NK-92 treated with Interleukin-12 subunit alpha and Interleukin-12 subunit beta, amount 100 ng/mL, for 24 hours (cell line): Measurements from ENCODE around the gene KLRC2.
"Not testable (repeated sequence)": the region's sequence is repeated elsewhere in the genome, so short reads cannot be mapped to it uniquely, and the experiment has no call there.

Experiments used
- DNase-seq: peaks from one replicate; lab custom pipeline; 2025; lab: John Stamatoyannopoulos, UW

Gene KLRC2

GRCh38 chr12:10435816-10436215 is at the start of gene KLRC2:
KLRC2 (minus strand) TSS chr12:10436010; CDS start chr12:10435986, 24 bp downstream.
- DNase-seq, result not testable (repeated sequence)

GRCh38 chr12:10481901-10482300 is 46.1 kb upstream of the KLRC2 start:
- not testable (repeated sequence) for DNase-seq

GRCh38 chr12:10472808-10473207 is 37.0 kb upstream of the KLRC2 start:
- DNase-seq, result not testable (repeated sequence)

- DNase-seq, result no peak
Observed at GRCh38 chr12:10469701-10470100, 33.9 kb upstream of the KLRC2 start.

- no peak for DNase-seq
Observed at GRCh38 chr12:10466311-10466710, 30.5 kb upstream of the KLRC2 start.

- no peak for DNase-seq
Observed at GRCh38 chr12:10457760-10458159, 21.9 kb upstream of the KLRC2 start.

GRCh38 chr12:10456856-10457255 is 21.0 kb upstream of the KLRC2 start:
- DNase-seq, result no peak

GRCh38 chr12:10455766-10456165 is 20.0 kb upstream of the KLRC2 start:
- no peak for DNase-seq

- DNase-seq, result peak; percentile 33
Observed at GRCh38 chr12:10454531-10454930, 18.7 kb upstream of the KLRC2 start.

- DNase-seq, result peak; percentile 9
Observed at GRCh38 chr12:10453156-10453555, 17.3 kb upstream of the KLRC2 start, which contains the start of gene KLRC1. KLRC1 (minus strand) TSS chr12:10453377; CDS start chr12:10451156, 2,221 bp downstream.

- DNase-seq, result peak; percentile 14
Observed at GRCh38 chr12:10448236-10448635, 12.4 kb upstream of the KLRC2 start.

GRCh38 chr12:10446052-10446451 is 10.2 kb upstream of the KLRC2 start:
- DNase-seq, result not testable (repeated sequence)

GRCh38 chr12:10441144-10441543 is 5.3 kb upstream of the KLRC2 start:
- not testable (repeated sequence) for DNase-seq

- DNase-seq, result not testable (repeated sequence)
Observed at GRCh38 chr12:10439608-10440274, 3.9 kb upstream of the KLRC2 start.

- DNase-seq, result not testable (repeated sequence)
Observed at GRCh38 chr12:10437601-10438000, 1.8 kb upstream of the KLRC2 start.

GRCh38 chr12:10430623-10431022 is 5.2 kb downstream of the KLRC2 start:
- DNase-seq, result not testable (repeated sequence)

GRCh38 chr12:10425938-10426337 is 9.9 kb downstream of the KLRC2 start:
- not testable (repeated sequence) for DNase-seq

GRCh38 chr12:10424260-10424899 is 11.4 kb downstream of the KLRC2 start:
- DNase-seq, result not testable (repeated sequence)

GRCh38 chr12:10422159-10422558 is 13.7 kb downstream of the KLRC2 start:
- DNase-seq, result not testable (repeated sequence)

- not testable (repeated sequence) for DNase-seq
Observed at GRCh38 chr12:10420334-10420733, 15.5 kb downstream of the KLRC2 start, which contains the start of gene KLRC3. KLRC3 (minus strand) TSS chr12:10420595; CDS start chr12:10420550, 45 bp downstream.

GRCh38 chr12:10409392-10409791 is 26.4 kb downstream of the KLRC2 start, which contains the start of gene KLRC4:
KLRC4 (minus strand) TSS chr12:10409757; CDS start chr12:10409575, 182 bp downstream.
- no peak for DNase-seq

GRCh38 chr12:10408842-10409241 is 27.0 kb downstream of the KLRC2 start:
- DNase-seq, result no peak

GRCh38 chr12:10406725-10407124 is 29.1 kb downstream of the KLRC2 start:
- no peak for DNase-seq
